DND-41 (cell line): ENCODE measurements around the gene GTF2H1.

Source experiments
- ATAC-seq: fragments of 200-7000 bp; cut with Tn5 transposase; 3 replicates; pipeline ENCODE4 v1.9.1; 2021; ENCODE audit warnings: low read depth; ENCODE audit not compliant: insufficient read depth
- DNase-seq: peaks from one replicate; pipeline ENCODE4 v3.0.0-alpha.2; 2020
- H2AFZ ChIP-seq: 2 replicates; pipeline ENCODE4 v1.6.0; 2012; ENCODE audit warnings: low read depth, low read length
- H3K27ac ChIP-seq: 2 replicates; pipeline ENCODE4 v1.5.1; 2012; ENCODE audit warnings: low read length, inconsistent platforms
- H3K27me3 ChIP-seq: fragments of 200-600 bp; sonication (generic); 2 replicates; pipeline ENCODE4 v1.6.0; 2012; ENCODE audit warnings: low read length, mild to moderate bottlenecking, inconsistent platforms; ENCODE audit not compliant: insufficient read depth, poor library complexity
- H3K36me3 ChIP-seq: 2 replicates; pipeline ENCODE4 v1.5.1; 2012; ENCODE audit warnings: low read length, inconsistent platforms; ENCODE audit not compliant: insufficient read depth
- H3K4me1 ChIP-seq: 2 replicates; pipeline ENCODE4 v1.5.1; 2012; ENCODE audit warnings: mild to moderate bottlenecking, low read length; ENCODE audit not compliant: insufficient read depth
- H3K4me2 ChIP-seq: 2 replicates; pipeline ENCODE4 v1.6.0; 2012; ENCODE audit warnings: mild to moderate bottlenecking, moderate library complexity, low read length, inconsistent platforms; ENCODE audit not compliant: insufficient read depth
- H3K4me3 ChIP-seq, 2 experiments: fragments of 200-600 bp in 1 of 2; shearing (Covaris generic) in 1 of 2; 2 replicates each; pipeline ENCODE4 v1.5.1; 2012 to 2016; ENCODE audit warnings: inconsistent platforms in 2 of 2, low read length in 2 of 2, mild to moderate bottlenecking in 2 of 2, low read depth in 1 of 2, moderate library complexity in 1 of 2
- H3K79me2 ChIP-seq: 2 replicates; pipeline ENCODE4 v1.6.0; 2012; ENCODE audit warnings: low read length, inconsistent platforms; ENCODE audit not compliant: insufficient read depth
- H3K9ac ChIP-seq: 2 replicates; pipeline ENCODE4 v1.6.0; 2012; ENCODE audit warnings: low read depth, mild to moderate bottlenecking, inconsistent platforms, low read length, moderate library complexity
- H3K9me3 ChIP-seq: 2 replicates; pipeline ENCODE4 v1.5.1; 2012; ENCODE audit warnings: low read length, moderate library complexity, mild to moderate bottlenecking, inconsistent platforms; ENCODE audit not compliant: insufficient read depth, severe bottlenecking
- H4K20me1 ChIP-seq: 2 replicates; pipeline ENCODE4 v1.6.0; 2012; ENCODE audit warnings: low read length; ENCODE audit not compliant: insufficient read depth
- CTCF ChIP-seq: IDR thresholded peaks from 2 replicates; pipeline ENCODE4 v1.5.1; 2012; ENCODE audit warnings: borderline replicate concordance, low read length, moderate library complexity, mild to moderate bottlenecking; ENCODE audit not compliant: poor library complexity, severe bottlenecking; ENCODE audit errors: extremely low read depth
- EZH2 ChIP-seq: IDR thresholded peaks from 3 replicates; pipeline ENCODE4 v1.6.1; 2012; ENCODE audit warnings: borderline replicate concordance, low read depth, mild to moderate bottlenecking, moderate library complexity, low read length, inconsistent platforms; ENCODE audit not compliant: severe bottlenecking

GTF2H1 gene

DNA sequence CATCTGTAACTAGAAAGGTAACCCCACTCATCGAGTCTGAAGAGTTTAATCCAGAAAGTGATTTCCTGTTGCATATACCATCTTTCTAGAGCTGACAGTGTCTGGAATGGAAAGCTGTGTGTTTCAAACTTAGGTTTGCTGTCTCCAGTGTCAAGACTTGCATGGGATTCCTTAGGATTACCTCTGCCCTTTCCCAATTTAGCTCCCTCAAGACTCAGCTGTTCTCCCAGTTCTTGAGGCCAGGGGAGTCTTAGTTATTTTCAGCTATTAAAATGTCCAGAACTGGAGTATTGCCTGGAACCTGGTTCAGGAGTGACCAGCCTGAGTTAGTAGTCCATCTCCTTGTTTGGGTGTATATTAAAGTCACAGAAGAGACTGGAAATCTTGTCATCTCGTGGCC is 47.0 kb downstream of the GTF2H1 start:
- DNase-seq (no peak), ATAC-seq (no peak)
- no peak overlapping the region for H3K4me2 ChIP-seq
- H4K20me1 ChIP-seq = no peaks in the 10 kb centered on the region
- no peak overlapping the region for H3K4me3 ChIP-seq
- no peaks in the 10 kb centered on the region for H3K9me3 ChIP-seq
- no peak for TF ChIP-seq CTCF
- TF ChIP-seq EZH2 = no peak
- H3K27ac ChIP-seq = no peak overlapping the region
- H3K4me1 ChIP-seq = no peaks in the 10 kb centered on the region
- H3K9ac ChIP-seq = no peak overlapping the region
- peaks cover 33% of the 10 kb centered on the region for H3K36me3 ChIP-seq
- no peak overlapping the region for H2AFZ ChIP-seq
- H3K79me2 ChIP-seq = no peaks in the 10 kb centered on the region
- no peaks in the 10 kb centered on the region for H3K27me3 ChIP-seq

DNA sequence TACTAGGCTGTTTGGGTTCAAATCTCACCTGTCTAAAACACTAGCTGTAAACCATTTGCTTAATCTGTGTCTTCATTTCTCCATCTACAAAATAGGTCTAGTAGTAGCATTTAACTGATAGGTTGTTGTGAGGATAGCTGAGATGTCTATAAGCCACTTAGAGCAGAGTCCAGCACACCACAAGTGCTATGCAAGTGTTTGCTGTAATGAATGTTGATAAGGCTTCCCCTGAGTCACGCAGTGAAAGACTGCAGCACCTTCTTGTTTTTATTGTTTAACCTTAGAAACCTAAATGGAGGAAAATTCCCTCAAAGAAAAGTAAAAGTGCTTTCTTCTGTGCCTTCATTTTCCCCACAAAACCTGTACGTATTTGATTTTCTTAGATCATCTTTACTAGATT is 48.9 kb downstream of the GTF2H1 start:
- H3K4me1 ChIP-seq = no peaks in the 10 kb centered on the region
- H3K79me2 ChIP-seq = no peaks in the 10 kb centered on the region
- H3K27ac ChIP-seq = no peak overlapping the region
- no peaks in the 10 kb centered on the region for H3K27me3 ChIP-seq
- H4K20me1 ChIP-seq = no peaks in the 10 kb centered on the region
- no peak overlapping the region for H3K4me3 ChIP-seq
- no peaks in the 10 kb centered on the region for H3K9me3 ChIP-seq
- ATAC-seq (no peak), DNase-seq (no peak)
- no peak overlapping the region for H3K9ac ChIP-seq
- peaks cover 15% of the 10 kb centered on the region; the same call in 1 of the 2 replicates for H3K36me3 ChIP-seq
- H3K4me2 ChIP-seq = no peak overlapping the region
- TF ChIP-seq CTCF (no peak), EZH2 (no peak)
- no peak overlapping the region for H2AFZ ChIP-seq

DNA sequence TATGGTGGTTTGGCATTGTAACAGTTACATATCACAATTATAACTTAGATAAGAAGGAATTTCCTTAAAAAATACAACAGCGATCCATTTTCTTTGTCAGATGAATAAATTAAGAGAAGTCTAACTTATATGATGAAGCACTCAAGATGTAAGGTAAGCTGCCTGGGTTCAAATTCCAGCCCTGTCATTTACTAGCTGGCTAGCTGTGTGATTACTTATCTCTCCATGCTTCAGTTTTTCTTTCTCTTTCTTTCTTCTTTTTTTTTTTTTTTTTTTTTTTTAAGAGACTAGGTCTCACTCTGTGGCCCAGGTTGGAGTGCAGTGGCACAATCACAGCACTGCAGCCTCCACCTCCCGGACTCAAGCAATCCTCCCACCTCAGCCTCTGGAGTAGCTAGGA is 49.8 kb downstream of the GTF2H1 start:
- ATAC-seq (no peak), DNase-seq (no peak)
- TF ChIP-seq EZH2 = no peak
- TF ChIP-seq CTCF = no peak
- Histone ChIP-seq H3K36me3 (peaks cover 10% of the 10 kb centered on the region; the same call in 1 of the 2 replicates), H4K20me1 (no peaks in the 10 kb centered on the region), H3K9ac (no peak overlapping the region), H3K9me3 (no peaks in the 10 kb centered on the region), H3K4me3 (no peak overlapping the region), H3K4me2 (no peak overlapping the region), H3K79me2 (no peaks in the 10 kb centered on the region), H3K4me1 (no peaks in the 10 kb centered on the region), H3K27ac (no peak overlapping the region), H2AFZ (no peak overlapping the region), H3K27me3 (no peaks in the 10 kb centered on the region)

GRCh38 chr11:18374956-18375355 is 52.6 kb downstream of the GTF2H1 start:
- no peak for DNase-seq
- no peak overlapping the region for H3K4me2 ChIP-seq
- no peaks in the 10 kb centered on the region for H3K9me3 ChIP-seq

More at GRCh38 chr11:18374956-18375355, 52.6 kb downstream of the GTF2H1 start:
- Histone ChIP-seq H2AFZ (no peak overlapping the region), H3K36me3 (no peaks in the 10 kb centered on the region), H3K27me3 (no peaks in the 10 kb centered on the region), H3K79me2 (no peaks in the 10 kb centered on the region), H3K9ac (no peak overlapping the region), H4K20me1 (no peaks in the 10 kb centered on the region), H3K4me1 (no peaks in the 10 kb centered on the region), H3K4me3 (no peak overlapping the region), H3K27ac (no peak overlapping the region)
- ATAC-seq = no peak
- TF ChIP-seq EZH2 = no peak
- no peak for TF ChIP-seq CTCF
